Neural cell (in vitro differentiated cells): ENCODE measurements around the gene TAF10.

Source experiments
- RAD21 ChIP-seq: fragments of 450-650 bp; conservative IDR thresholded peaks from 2 replicates; pipeline ENCODE4 v1.6.1; 2014; ENCODE audit warnings: antibody characterized with exemption, mild to moderate bottlenecking, moderate library complexity
- TAF1 ChIP-seq: IDR thresholded peaks from 2 replicates; pipeline ENCODE4 v1.6.1; 2012; ENCODE audit warnings: low read depth
- TF ChIP-seq, protein P1 (sequence below): fragments of 450-650 bp; IDR thresholded peaks from 2 replicates; pipeline ENCODE4 v1.5.1; 2014; ENCODE audit warnings: antibody characterized with exemption, mild to moderate bottlenecking, moderate library complexity; ENCODE audit not compliant: poor library complexity, severe bottlenecking

DNA sequence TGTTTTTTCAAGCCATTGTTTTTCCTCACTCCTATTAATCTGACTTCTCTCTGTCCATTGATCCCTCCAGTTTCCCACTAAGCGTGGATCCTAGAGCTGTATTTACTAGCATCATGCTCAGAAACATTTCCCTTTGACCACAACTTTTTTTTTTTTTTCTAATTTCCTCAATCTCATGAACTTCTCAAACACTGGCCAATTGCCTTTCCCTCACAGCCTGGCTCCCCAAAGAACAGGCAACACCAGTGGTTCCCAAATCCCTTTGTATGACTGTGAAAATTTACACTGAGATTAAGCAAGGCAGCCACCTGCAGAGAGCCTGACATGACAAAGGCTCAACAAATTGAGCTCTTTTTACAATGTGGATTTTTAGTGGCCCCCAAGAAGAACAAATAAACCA lies 8.6 kb upstream of the TAF10 start:
- TF ChIP-seq TAF1: no peak
- TF ChIP-seq, protein P1, sequence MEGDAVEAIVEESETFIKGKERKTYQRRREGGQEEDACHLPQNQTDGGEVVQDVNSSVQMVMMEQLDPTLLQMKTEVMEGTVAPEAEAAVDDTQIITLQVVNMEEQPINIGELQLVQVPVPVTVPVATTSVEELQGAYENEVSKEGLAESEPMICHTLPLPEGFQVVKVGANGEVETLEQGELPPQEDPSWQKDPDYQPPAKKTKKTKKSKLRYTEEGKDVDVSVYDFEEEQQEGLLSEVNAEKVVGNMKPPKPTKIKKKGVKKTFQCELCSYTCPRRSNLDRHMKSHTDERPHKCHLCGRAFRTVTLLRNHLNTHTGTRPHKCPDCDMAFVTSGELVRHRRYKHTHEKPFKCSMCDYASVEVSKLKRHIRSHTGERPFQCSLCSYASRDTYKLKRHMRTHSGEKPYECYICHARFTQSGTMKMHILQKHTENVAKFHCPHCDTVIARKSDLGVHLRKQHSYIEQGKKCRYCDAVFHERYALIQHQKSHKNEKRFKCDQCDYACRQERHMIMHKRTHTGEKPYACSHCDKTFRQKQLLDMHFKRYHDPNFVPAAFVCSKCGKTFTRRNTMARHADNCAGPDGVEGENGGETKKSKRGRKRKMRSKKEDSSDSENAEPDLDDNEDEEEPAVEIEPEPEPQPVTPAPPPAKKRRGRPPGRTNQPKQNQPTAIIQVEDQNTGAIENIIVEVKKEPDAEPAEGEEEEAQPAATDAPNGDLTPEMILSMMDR: no peak
- no peak for TF ChIP-seq RAD21
